HG03520 (cell line): Measurements from ENCODE around the gene B4GALT3.
A peak's percentile ranks its signal among the peaks of the same experiment; 100 is the strongest.

Source experiments
- ATAC-seq: cut with Tn5 transposase; IDR thresholded peaks from one replicate; pipeline ENCODE4 v1.9.1; 2021; ENCODE audit warnings: mild to moderate bottlenecking, moderate library complexity; ENCODE audit not compliant: unreplicated experiment

B4GALT3 gene

DNA sequence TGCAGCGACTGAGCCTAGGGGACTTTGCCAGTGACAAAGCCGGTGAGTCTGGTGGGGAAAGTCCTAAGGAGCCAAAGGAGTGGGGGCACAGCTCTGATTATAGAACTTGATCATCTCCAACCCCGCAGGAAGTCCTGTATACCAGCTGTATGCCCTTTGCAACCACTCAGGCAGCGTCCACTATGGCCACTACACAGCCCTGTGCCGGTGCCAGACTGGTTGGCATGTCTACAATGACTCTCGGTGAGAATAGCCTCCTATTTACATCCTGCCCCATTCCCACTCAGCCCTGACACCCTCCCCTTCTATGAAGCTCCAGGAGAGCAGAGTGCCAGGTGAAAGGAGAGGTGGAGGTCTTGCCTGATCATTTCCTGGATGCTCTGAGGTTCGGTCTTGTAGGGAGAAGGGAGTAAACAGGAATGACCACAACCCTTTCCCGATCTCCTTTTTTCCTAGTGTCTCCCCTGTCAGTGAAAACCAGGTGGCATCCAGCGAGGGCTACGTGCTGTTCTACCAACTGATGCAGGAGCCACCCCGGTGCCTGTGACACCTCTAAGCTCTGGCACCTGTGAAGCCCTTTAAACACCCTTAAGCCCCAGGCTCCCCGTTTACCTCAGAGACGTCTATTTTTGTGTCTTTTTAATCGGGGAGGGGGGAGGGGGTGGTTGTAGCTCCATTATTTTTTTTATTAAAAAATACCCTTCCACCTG is 12.3 kb downstream of the B4GALT3 start:
- ATAC-seq = no peak

DNA sequence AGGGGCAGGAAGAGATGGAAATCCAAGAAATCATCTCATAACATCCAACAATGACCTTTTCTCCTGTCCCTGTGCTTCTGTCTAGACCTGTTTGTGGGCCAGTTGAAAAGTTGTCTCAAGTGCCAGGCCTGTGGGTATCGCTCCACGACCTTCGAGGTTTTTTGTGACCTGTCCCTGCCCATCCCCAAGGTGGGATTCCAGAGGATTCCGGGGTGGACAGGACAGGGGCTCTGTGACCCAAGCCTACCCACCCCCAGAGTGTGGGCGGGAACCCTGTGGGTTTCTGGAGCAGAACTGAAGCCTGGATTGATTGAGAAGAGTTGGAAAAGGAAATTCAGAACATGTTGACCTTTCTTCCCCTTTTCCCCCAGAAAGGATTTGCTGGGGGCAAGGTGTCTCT is 13.5 kb downstream of the B4GALT3 start:
- ATAC-seq = no peak

DNA sequence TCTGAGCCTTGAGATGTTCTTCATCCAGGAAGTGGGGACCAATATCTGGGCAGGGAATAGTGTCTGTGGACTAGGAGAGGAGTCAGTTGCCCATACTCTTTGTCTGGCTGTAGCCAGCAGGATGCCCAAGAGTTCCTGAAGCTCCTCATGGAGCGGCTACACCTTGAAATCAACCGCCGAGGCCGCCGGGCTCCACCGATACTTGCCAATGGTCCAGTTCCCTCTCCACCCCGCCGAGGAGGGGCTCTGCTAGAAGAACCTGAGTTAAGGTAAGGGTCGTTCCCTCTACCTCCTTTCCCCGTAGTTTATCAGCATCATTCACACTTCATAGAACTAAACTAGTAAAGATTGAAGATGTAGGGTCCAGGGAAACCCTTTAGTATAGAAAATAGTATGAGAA is 14.5 kb downstream of the B4GALT3 start:
- ATAC-seq = no peak

DNA sequence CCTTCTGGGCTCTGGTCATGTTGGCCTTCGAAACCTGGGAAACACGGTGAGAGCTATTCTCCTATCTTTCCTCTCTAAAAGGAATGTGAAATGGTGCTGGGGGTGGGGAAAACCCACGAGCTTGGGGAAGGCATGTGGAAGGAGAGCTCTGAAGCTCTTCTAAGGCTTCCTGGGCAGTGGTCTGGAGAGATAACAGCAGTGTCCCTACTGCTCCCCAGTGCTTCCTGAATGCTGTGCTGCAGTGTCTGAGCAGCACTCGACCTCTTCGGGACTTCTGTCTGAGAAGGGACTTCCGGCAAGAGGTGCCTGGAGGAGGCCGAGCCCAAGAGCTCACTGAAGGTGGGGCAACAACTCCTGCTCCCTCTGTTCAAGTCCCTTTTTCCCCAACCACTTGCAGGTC is 15.3 kb downstream of the B4GALT3 start:
- no peak for ATAC-seq

DNA sequence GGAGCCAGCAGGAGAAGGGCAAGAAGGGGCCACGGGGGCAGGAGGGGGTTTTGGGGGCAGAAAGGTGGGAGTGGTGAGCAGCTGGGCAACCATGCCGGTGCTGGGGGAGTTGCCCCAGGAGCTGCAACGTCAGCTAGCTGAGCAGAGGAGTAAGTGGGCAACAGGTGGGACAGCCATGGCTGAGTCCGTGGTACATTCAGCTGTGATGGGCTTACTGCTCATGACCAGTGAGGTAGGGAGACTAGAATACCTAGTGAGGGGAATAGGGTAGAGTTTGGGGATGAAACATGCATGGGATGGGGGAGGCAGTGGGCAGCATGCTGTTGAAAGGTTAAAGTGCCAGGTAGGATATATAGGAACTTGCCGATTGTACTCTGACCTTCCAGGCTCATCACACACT is 15.7 kb downstream of the B4GALT3 start:
- no peak for ATAC-seq

DNA sequence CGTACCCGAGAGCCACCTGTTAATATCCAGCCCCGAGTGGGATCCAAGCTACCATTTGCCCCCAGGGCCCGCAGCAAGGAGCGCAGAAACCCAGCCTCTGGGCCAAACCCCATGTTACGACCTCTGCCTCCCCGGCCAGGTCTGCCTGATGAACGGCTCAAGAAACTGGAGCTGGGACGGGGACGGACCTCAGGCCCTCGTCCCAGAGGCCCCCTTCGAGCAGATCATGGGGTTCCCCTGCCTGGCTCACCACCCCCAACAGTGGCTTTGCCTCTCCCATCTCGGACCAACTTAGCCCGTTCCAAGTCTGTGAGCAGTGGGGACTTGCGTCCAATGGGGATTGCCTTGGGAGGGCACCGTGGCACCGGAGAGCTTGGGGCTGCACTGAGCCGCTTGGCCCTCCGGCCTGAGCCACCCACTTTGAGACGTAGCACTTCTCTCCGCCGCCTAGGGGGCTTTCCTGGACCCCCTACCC is 16.6 kb downstream of the B4GALT3 start:
- no peak for ATAC-seq

DNA sequence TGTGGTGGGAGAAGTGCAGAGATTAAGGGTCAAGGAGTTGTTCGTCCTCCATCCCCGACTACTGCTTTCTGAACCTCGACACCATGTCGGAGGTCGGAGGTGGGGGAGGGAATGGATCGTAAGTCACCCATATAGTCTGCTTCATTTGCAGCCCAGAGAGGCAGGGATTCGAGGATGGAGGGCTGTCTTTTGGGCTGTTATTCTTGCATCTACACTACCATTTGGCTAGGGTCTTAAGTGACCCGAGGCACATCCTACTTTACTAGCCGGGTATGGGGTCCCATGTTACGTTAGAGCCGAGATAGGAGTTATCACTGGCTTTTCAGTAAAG is 17.4 kb downstream of the B4GALT3 start:
- ATAC-seq = no peak

DNA sequence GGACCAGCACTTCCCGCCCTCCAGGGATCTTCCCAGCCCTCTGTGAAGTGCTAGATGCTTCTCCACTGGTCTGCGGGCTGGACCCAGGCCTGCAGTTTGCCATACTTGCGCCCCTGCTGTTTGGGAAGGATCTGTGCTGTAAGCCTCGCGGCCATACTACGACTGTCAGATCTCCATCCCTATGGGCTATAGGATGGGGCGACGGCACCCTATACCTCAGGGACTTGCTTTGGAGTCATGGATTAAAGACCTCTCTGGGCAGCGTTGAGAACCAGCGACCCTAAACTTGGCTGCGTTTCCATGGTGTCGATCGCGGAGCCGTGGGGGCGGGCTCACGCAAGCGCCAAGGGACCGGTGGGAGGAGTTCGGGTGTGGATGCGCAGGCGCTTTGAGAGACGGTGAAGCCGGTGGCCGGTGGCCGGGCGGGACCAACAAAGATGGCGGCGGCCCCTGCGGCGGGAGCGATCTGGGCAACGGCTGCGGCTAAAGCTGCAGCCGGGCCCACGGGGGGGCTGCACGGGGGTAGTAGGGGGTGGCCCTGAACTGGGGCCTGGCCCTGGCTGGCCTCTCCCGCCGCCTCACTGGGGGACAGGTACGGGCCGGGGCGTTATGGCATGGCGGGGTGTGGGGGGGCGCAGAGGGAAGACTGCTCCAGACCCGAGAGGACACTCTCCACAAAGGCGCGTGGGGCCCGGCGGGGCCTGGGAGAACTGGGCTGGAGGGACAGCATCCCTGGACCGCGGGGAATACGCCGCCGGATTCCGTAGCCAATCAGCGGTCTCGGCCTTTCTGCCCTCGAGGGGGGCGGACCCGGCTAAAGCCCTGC is 18.0 kb downstream of the B4GALT3 start, which contains the start of gene USP21:
USP21 (plus strand) TSS at position 414 of the 826 bp plus-strand sequence. CDS start 1,141 bp downstream, outside the sequence.
- peak; percentile 72 for ATAC-seq

DNA sequence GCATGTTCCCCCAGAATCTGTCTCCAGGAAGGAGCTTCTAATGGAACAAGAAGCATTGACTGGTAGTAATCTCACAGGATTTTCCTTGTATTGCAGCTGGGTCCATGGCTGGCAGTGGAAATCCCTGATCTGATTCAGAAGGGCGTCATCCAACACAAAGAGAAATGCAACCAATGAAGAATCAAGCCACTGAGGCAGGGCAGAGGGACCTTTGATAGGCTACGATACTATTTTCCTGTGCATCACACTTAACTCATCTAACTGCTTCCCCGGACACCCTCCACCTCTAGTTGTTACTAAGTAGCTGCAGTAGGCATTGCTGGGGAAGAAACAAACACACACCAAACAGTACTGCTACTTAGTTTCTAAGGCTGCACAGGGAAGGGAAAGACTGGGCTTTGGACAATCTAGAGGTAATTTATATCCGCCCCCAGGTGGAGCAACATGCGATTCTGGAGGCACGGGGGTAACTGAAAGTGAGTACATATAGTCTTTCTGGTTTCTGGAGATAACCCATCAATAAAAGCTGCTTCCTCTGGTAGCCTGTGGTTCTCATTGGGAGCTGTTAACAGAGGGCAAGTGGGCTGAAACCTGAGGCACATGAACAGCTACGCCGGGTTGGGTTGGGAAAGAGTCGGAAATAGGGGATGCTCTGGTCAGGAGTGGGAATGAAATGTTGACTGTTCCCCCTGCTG is 18.8 kb downstream of the B4GALT3 start:
- no peak for ATAC-seq

DNA sequence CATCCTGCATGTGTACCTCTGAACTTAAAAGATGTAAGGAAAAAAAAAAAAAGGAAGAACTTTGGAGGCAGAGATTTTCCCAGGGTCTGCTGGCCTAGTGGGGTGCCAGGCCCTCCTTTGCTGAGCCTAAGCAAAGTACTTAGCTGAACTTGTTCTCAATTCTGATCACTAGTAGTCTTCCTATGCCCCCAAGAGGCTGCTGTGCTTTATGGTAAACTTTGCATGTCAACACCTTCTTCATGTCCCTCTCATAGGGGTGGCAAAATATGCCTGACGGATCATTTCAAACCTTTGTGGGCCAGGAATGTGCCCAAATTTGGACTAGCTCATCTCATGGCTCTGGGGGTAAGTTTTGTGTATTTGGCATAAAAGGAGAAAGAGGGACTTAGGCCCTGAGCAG is 19.4 kb downstream of the B4GALT3 start:
- no peak for ATAC-seq

DNA sequence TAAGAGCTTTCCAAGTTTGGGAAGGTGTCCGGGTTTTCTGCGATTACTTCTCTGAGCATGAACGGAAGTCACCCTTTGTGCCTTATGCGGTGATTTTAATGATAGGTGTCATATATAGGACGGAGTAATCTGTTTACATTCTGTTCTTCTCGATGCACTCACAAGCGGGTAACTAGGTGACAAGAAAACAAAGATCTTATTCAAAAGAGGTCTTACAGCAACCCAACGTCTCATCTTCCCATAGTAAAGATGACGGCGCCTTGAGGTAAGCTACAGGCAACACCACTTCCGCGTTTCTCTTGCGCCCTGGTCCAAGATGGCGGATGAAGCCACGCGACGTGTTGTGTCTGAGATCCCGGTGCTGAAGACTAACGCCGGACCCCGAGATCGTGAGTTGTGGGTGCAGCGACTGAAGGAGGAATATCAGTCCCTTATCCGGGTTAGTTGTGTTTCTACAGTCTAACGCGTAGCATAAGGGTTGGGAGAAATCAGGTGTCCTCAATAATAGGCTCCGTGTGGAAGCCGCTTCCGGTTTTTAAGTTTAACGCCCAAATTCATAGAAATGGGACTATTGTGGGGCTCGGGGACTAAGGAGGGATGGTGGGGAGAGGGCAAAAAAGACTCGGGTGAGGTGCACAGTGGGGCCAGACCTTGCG is 23.5 kb downstream of the B4GALT3 start, which contains the start of gene UFC1:
UFC1 (plus strand) TSS at position 297 of the 656 bp plus-strand sequence; CDS start at position 317, 20 bp downstream.
- ATAC-seq = peak; percentile 78

DNA sequence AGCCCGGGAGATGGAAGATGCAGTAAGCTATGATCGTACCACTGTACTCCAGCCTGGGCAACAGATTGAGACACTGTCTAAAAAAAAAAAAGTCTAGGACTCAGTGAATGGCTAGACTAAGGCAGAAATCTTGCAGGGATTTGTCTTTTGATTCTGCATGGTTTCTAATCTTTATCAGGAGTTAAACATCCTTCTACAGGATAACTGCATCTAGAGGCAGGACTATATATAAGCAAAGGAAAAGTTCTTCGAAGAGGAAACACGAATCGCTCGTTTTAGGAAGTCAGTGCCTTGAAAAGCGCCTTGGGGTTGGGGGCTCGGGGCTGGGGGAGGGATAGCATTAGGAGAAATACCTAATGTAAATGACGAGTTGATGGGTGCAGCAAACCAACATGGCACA is 24.1 kb downstream of the B4GALT3 start:
- ATAC-seq = no peak

DNA sequence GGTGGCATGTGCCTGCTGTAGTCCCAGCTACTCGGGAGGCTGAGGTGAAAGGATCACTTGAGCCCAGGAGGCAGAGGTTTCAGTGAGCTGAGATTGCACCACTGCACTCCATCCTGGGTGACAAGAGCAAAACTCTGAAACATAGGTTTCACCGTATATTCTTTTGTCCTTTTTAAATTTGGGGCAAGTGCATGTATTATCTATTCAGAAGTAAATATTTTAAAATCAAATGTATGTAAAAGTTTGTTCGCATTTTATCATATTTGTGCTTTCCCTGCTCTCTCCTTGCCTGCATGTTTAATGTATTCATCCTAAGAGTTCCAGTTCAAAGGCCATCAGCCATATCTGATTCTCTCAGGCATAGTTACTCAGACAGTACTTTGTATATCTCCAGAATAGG is 31.5 kb downstream of the B4GALT3 start:
- no peak for ATAC-seq

DNA sequence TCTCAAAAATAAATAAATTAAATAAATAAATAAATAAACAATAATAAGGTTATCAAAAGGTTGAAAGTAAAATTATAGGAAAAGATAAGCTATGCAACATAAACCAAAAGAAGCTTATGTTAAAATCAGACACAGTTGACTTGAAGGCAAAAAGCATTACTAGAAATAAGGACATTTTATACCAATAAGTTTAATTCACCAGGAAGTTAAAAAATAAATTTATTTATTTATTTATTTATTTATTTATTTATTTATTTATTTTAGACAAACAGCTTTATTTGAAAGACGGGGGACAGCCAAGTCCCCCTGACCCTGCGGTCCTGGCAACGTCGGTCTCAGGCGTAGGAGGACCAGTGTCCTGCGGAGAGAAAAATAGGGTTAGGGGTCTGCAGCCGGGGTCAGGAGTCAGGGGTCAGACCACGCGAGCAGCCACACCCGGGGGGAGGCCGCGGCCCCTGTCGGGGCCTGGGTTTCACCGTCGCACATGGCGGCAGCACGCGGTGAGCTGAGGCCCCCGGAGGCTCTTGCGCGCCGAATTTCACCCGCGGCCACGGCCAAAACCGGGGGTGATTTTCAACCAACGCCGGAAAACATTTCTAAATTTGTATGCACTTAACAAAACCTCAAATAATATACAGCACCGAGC is 36.4 kb downstream of the B4GALT3 start:
- ATAC-seq = no peak

DNA sequence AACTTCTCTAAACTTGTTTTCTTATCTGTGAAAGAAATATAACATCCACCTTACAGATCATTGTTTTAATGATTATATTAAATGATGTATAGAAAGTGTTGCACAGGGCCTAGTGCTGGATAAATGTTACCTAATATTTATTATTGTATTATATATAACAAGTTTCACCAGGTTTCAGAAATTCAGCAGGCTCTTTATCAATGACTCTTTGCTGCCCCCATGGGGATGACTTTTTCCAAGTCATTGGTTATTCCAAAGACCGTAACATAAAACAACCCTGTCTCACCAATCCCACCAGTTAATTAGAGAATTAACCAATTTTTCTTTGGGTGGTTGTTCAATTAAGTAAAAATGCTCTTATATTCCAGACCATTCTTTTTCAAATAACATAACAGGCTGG is 37.5 kb downstream of the B4GALT3 start:
- ATAC-seq = no peak

DNA sequence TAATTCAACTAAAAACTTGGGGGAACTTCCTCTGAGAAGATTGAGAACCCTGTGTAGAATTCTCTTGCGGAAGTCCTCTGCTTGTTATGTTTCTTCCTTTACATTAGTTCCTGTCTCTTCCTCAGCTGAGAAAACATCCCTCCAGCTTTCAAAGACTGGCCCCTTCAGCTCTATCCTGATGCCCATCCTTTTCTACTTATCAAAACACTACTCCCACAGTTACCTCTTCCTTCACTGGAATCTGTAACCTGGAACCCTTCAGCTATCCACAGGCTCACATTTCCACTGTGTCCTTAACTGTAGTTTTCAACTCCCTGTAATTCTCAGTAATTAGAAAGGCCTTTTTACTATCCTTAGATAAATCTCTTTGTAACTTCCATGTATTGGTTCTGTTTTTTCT is 38.9 kb downstream of the B4GALT3 start:
- no peak for ATAC-seq

DNA sequence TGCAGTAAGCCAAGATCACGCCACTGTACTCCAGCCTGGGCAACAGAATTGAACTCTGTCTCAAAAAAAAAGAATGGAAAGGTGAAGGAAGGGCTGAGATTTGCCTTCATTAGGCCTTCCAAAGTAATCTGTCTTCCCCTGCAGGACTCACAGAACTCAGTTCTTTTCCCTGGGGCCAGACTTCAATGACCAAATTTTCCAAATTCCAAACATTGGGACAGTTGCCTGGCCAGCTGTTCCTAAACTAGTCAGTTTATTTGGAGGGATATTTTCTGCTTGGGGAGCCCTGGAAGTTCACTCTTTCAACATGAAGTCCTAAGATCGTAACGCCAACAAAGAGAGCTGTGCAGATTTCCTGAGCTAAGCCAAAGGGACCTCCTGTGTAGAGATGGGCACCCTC is 39.4 kb downstream of the B4GALT3 start:
- no peak for ATAC-seq

DNA sequence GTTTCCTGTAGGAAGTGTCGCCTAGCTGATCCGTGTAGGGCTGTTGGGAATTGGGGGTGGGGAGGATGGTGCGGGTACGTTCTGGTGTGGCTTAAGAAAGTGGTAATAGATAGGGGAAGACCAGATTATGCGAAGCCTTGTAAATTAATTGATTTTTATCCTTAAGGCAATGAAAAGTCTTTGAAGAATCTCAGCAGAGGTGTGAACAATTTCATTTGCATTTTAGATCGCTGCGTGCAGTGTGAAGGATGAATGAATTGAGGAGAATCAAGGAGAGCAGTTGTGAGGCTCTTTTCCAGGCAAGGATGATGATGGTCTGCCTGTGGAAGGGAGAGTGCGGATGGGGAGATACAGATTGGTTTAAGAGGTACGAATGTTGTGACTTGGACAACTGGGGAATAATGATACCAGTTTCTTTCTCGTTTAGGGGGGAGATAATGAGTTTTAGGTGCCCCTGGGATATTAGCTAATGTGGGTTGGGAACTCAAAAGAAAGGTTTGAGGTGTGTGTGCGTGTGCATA is 44.0 kb downstream of the B4GALT3 start:
- ATAC-seq = peak; percentile 7

DNA sequence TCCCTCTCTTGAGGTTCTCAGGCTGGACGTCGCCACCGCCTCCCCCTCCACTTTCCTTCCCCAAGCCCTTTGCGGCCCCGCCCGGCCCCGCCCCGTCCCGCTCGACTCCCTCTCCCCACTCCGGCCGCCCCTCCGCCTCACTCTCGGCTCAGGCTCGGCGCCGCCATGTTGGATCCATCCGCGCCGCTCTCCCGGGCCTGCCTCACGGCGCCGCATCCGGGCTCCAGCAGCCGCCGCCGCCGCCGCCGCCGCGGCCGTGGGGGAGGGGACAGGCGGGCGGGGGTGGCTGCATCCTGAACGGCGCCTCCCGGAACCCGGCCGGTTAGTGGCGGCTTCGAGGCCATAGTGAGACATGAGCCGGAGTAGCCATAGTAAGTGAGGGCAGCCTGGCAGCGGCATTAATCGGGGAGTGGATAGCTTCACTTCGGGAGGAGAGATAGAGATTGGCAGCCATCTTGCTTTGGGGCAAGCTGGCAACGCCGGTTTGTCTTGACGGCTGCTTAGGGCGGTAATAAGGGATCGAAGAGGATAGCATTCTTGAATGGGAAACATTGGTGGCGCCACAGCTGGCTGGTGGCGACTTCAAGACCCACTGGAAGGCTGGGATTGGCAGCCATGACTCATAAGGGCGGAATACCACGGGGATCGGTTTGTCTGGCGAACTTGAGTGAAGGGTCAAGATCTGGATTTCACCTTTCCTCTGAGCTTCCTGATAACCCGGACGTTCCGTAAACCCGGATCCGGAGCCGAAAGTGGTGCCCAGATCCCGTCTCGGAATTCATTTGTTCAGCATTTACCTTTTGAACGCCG is 44.7 kb downstream of the B4GALT3 start, which contains the start of gene DEDD:
DEDD (minus strand) TSS at position 258 of the 810 bp plus-strand sequence. CDS start 8,205 bp downstream, outside the sequence.
- peak; percentile 90 for ATAC-seq
